Glutamatergic neuron (in vitro differentiated cells): ENCODE measurements around the gene LDAH. TPM values are rescaled to one million over a fixed set of nuclear protein-coding genes. Genes with fewer than 3 reads are reported as not detected.

Source experiments
- DNase-seq: peaks from one replicate; pipeline ENCODE4 v3.0.0; 2022
- H3K27ac Mint-ChIP-seq: one replicate; pipeline ENCODE4 v1.8.0; 2020; ENCODE audit warnings: mild to moderate bottlenecking, mixed read lengths, inconsistent platforms; ENCODE audit not compliant: unreplicated experiment
- H3K27me3 Mint-ChIP-seq: one replicate; pipeline ENCODE4 v1.8.0; 2020; ENCODE audit warnings: mild to moderate bottlenecking, moderate library complexity, mixed read lengths, inconsistent platforms; ENCODE audit not compliant: unreplicated experiment
- H3K36me3 Mint-ChIP-seq: one replicate; pipeline ENCODE4 v1.8.0; 2020; ENCODE audit warnings: mild to moderate bottlenecking, mixed read lengths, inconsistent platforms; ENCODE audit not compliant: unreplicated experiment
- H3K4me1 Mint-ChIP-seq: one replicate; pipeline ENCODE4 v1.8.0; 2020; ENCODE audit warnings: mild to moderate bottlenecking, low read depth, mixed read lengths, inconsistent platforms; ENCODE audit not compliant: unreplicated experiment
- H3K4me3 Mint-ChIP-seq: one replicate; pipeline ENCODE4 v1.8.0; 2020; ENCODE audit warnings: mild to moderate bottlenecking, mixed read lengths, inconsistent platforms; ENCODE audit not compliant: unreplicated experiment
- H3K9me3 Mint-ChIP-seq: one replicate; pipeline ENCODE4 v1.8.0; 2020; ENCODE audit warnings: mild to moderate bottlenecking, moderate library complexity, mixed read lengths, inconsistent platforms; ENCODE audit not compliant: unreplicated experiment
- total RNA-seq: library from RNA; stranded (reverse); fragmentation: NEBNext Ultra II Directional; extraction: Animal tissue kit (Norgen Biotek cat#: 25700); gene quantifications from one replicate; pipeline ENCODE4 v1.2.1, GENCODE V29; 2021; ENCODE audit not compliant: unreplicated experiment
- TF ChIP-seq, protein P1 (sequence below): fragments of 200-600 bp; sonication (generic); IDR thresholded peaks from one replicate; pipeline ENCODE4 v1.5.0; 2021; ENCODE audit not compliant: partially characterized antibody, unreplicated experiment

LDAH gene
- total RNA-seq, 1 donor from 2014 or later, result 33.7 TPM

GRCh38 chr2:20692081-20692480 lies 130.8 kb downstream of the LDAH start:
- Mint-ChIP-seq H3K4me1 (no peaks in the 10 kb centered on the region), H3K27ac (no peak overlapping the region), H3K36me3 (no peaks in the 10 kb centered on the region), H3K27me3 (no peaks in the 10 kb centered on the region), H3K4me3 (no peak overlapping the region), H3K9me3 (no peaks in the 10 kb centered on the region)
- DNase-seq, result no peak
- TF ChIP-seq, protein P1, sequence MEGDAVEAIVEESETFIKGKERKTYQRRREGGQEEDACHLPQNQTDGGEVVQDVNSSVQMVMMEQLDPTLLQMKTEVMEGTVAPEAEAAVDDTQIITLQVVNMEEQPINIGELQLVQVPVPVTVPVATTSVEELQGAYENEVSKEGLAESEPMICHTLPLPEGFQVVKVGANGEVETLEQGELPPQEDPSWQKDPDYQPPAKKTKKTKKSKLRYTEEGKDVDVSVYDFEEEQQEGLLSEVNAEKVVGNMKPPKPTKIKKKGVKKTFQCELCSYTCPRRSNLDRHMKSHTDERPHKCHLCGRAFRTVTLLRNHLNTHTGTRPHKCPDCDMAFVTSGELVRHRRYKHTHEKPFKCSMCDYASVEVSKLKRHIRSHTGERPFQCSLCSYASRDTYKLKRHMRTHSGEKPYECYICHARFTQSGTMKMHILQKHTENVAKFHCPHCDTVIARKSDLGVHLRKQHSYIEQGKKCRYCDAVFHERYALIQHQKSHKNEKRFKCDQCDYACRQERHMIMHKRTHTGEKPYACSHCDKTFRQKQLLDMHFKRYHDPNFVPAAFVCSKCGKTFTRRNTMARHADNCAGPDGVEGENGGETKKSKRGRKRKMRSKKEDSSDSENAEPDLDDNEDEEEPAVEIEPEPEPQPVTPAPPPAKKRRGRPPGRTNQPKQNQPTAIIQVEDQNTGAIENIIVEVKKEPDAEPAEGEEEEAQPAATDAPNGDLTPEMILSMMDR, result no peak

- no peak for DNase-seq
- Mint-ChIP-seq H3K4me3 (no peak overlapping the region), H3K27ac (no peak overlapping the region), H3K4me1 (no peaks in the 10 kb centered on the region), H3K27me3 (no peaks in the 10 kb centered on the region), H3K9me3 (no peaks in the 10 kb centered on the region), H3K36me3 (no peaks in the 10 kb centered on the region)
- TF ChIP-seq, protein P1, result no peak
These were observed 131.7 kb downstream of the LDAH start for GRCh38 chr2:20691076-20691734.

DNA sequence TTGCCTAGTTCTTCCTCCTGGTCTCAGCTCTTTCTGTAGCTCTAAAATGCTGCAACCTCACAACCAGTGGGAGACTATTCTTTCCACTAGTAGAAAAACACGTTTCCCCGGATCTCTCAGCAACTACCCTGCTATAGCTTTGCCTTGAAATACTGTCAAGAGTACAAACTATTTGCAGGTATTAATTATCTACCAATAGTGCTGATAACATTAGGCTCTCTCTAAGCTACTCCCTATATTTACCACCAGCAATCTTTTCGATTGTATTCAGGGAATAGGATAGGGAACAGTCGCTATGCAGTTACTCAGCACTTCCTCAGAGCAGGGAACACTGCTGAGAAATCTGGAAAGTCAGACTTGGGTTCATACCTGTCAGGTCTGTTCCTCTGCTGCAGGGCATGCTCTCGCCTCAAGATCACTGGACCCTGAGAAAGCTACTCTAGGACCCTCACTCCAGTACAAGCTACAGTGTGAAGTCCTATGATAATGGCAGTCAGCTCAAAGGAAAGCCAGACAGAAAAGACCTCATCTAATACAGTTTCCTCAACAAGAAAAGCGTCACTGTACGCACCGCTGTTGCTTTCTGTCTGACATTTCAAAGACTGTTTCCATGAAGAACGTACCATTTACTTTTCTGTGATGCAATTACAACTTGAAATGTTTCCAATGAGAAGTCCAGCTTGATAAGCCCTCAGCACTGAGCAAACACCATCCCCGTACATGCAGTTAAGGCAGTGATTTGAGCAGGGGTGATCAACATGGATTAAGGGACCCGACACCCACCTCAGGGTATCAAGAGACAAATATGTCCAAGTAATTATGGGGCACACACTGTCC lies 133.3 kb downstream of the LDAH start:
- DNase-seq, result no peak
- TF ChIP-seq, protein P1, result no peak
- no peaks in the 10 kb centered on the region for H3K36me3 Mint-ChIP-seq
- H3K9me3 Mint-ChIP-seq, result no peaks in the 10 kb centered on the region
- peaks cover 2% of the 10 kb centered on the region for H3K27me3 Mint-ChIP-seq
- no peak overlapping the region for H3K27ac Mint-ChIP-seq
- no peak overlapping the region for H3K4me3 Mint-ChIP-seq
- no peaks in the 10 kb centered on the region for H3K4me1 Mint-ChIP-seq

DNA sequence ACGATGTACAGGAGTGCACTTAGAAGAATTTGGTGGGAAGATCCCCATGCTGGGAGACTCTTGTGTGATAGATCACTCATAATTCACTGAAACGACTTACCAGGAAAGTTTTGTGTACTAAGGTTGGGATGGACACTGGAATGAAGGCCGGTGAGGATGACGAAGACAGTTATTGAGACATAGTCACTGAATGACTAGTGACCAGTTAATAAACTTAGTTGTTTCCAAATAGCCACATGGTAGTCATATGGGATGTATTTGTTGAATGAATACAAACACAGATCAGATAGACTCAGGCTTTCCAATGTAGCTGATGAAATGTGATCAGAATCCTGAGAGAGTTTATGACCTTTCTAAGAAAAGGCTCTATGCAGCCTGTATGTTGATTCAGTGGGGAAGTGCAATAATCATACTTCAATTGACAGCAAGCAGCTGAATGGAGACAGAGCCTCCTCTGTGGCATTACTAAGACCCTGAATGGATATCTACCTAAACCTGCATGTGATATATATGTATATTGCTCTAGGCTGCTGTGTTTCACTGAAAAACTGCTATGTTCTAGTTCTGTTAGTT lies 135.6 kb downstream of the LDAH start:
- TF ChIP-seq, protein P1, result no peak
- no peaks in the 10 kb centered on the region for H3K4me1 Mint-ChIP-seq
- H3K27ac Mint-ChIP-seq, result no peak overlapping the region
- H3K9me3 Mint-ChIP-seq, result no peaks in the 10 kb centered on the region
- peaks cover 2% of the 10 kb centered on the region for H3K27me3 Mint-ChIP-seq
- H3K36me3 Mint-ChIP-seq, result no peaks in the 10 kb centered on the region
- H3K4me3 Mint-ChIP-seq, result no peak overlapping the region
- DNase-seq, result no peak
